ENCODE results near the gene ATP13A1. TPM values are rescaled to one million over a fixed set of nuclear protein-coding genes. Genes with fewer than 3 reads are reported as not detected.
"Not testable (repeated sequence)": the region's sequence is repeated elsewhere in the genome, so short reads cannot be mapped to it uniquely, and the experiment has no call there.

The ATP13A1 gene
- total RNA-seq, 1 donor from 2014 or later: 92.7 TPM

DNA sequence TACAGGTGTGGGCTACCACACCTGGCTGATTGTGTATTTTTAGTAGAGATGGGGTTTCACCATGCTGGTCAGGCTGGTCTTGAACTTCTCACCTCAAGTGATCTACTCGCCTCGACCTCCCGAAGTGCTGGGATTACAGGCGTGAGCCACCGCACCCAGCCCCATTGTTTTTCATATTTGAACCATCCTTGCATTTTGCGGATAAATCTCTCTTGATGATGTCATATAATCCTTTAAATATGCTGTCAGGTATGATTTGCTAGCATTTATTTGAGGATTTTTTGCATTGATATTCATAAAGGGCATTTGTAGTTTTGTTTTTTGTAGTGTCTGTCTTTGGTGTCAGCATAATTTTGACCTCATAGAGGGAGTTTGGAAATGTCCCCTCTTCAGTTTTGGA, 10.8 kb upstream of the ATP13A1 start:
- peaks cover 4% of the 10 kb centered on the region for H3K9me3 Mint-ChIP-seq (ENCODE audit: unreplicated experiment)
- no peak overlapping the region for H3K4me3 Mint-ChIP-seq (ENCODE audit: unreplicated experiment)
- peaks cover 2% of the 10 kb centered on the region for H3K27me3 Mint-ChIP-seq (ENCODE audit: unreplicated experiment)
- TF ChIP-seq, protein P1, sequence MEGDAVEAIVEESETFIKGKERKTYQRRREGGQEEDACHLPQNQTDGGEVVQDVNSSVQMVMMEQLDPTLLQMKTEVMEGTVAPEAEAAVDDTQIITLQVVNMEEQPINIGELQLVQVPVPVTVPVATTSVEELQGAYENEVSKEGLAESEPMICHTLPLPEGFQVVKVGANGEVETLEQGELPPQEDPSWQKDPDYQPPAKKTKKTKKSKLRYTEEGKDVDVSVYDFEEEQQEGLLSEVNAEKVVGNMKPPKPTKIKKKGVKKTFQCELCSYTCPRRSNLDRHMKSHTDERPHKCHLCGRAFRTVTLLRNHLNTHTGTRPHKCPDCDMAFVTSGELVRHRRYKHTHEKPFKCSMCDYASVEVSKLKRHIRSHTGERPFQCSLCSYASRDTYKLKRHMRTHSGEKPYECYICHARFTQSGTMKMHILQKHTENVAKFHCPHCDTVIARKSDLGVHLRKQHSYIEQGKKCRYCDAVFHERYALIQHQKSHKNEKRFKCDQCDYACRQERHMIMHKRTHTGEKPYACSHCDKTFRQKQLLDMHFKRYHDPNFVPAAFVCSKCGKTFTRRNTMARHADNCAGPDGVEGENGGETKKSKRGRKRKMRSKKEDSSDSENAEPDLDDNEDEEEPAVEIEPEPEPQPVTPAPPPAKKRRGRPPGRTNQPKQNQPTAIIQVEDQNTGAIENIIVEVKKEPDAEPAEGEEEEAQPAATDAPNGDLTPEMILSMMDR (IDR thresholded peaks at IDR 0.05; ENCODE audit: partially characterized antibody, unreplicated experiment): no peak
- no peak for DNase-seq
- H3K36me3 Mint-ChIP-seq (ENCODE audit: unreplicated experiment): peaks cover 24% of the 10 kb centered on the region
- H3K27ac Mint-ChIP-seq (ENCODE audit: unreplicated experiment): no peak overlapping the region
- peaks cover 2% of the 10 kb centered on the region for H3K4me1 Mint-ChIP-seq (ENCODE audit: low read depth, unreplicated experiment)

DNA sequence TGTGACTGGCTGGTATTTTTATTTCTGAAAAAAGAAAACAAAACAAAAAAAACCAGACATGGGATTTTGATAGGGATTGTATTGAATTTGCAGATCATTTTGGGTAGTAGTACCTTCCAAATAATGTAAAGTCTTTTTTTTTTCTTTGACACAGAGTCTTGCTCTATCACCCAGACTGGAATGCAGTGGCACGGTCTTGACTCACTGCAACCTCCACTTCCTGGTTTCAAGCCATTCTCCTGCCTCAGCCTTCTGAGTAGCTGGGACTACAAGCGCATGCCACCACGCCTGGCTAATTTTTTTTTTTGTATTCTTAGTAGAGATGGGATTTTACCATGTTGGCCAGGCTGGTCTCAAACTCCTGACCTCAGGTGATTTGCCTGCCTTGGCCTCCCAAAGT, 9.3 kb upstream of the ATP13A1 start:
- H3K36me3 Mint-ChIP-seq (ENCODE audit: unreplicated experiment): peaks cover 13% of the 10 kb centered on the region
- peaks cover 5% of the 10 kb centered on the region for H3K4me1 Mint-ChIP-seq (ENCODE audit: low read depth, unreplicated experiment)
- peaks cover 4% of the 10 kb centered on the region for H3K9me3 Mint-ChIP-seq (ENCODE audit: unreplicated experiment)
- peaks cover 2% of the 10 kb centered on the region for H3K27me3 Mint-ChIP-seq (ENCODE audit: unreplicated experiment)
- H3K4me3 Mint-ChIP-seq (ENCODE audit: unreplicated experiment): no peak overlapping the region
- TF ChIP-seq, protein P1 (IDR thresholded peaks at IDR 0.05; ENCODE audit: partially characterized antibody, unreplicated experiment): no peak
- no peak overlapping the region for H3K27ac Mint-ChIP-seq (ENCODE audit: unreplicated experiment)
- no peak for DNase-seq

DNA sequence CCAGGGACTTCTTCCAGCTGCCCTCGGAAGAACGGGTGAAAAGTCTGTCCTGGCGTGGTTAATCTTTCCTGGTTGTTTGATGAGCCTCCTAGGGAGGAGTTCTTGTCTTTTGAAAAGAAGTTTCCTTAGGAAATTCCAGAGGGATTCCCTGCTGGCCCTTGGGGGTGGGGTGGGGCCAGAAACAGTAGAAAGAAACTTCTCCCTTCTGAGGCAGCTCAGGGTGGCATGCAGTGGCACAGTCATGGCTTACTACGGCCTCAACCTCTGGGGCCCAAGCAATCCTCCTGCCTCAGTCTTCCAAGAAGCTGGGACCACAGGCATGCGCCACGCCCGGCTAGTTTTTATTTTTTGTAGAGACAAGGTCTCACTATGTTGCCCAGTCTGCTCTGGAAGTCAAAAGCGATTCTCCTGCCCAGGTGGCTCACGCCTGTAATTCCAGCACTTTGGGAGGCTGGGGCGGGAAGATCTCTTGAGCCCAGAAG, 6.6 kb upstream of the ATP13A1 start:
- Mint-ChIP-seq H3K4me3 (ENCODE audit: unreplicated experiment) (peak overlapping the region; percentile 74), H3K27ac (ENCODE audit: unreplicated experiment) (peak overlapping the region; percentile 52), H3K36me3 (ENCODE audit: unreplicated experiment) (no peaks in the 10 kb centered on the region), H3K4me1 (ENCODE audit: low read depth, unreplicated experiment) (peaks cover 5% of the 10 kb centered on the region), H3K9me3 (ENCODE audit: unreplicated experiment) (peaks cover 4% of the 10 kb centered on the region), H3K27me3 (ENCODE audit: unreplicated experiment) (peaks cover 2% of the 10 kb centered on the region)
- TF ChIP-seq, protein P1 (IDR thresholded peaks at IDR 0.05; ENCODE audit: partially characterized antibody, unreplicated experiment): no peak
- DNase-seq: no peak

DNA sequence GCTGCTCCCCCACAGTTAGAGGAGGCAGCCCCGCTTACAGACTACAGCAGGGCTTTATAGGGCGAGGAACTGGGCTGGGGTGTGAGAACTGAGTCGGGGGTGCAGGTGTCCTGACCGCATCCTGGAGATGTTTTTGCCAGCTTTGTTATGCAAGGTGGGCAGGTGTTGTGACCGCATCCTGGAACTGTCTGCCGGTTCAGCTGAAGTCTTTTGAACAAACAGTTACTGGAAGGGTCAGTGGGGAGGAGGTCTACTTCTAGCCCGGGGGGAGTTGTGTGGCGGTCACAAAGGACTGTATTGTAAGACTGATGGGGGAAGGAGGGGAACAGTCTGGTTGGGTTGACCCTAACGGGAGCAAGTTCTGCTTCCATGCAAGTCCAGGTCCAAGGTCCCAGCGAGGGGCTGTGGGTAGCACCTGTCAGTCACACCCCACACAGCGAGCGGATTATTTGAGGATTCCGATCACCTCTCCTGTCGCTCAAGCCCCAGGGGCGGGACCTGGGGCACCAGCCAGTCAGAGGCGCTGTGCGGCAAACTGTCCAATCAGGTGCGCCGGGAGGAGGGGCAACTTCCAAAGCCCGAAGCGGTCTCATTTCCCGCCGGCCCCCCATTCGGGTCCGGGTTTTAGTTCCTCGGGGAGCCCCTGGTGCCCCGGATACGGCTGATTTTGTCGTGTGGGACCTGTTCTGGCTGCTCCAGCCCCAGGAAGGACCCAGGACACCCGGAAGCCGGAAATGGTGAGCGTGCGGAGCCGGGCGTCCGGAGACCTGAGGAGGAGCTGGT, 4.9 kb upstream of the ATP13A1 start, which contains the start of gene ZNF101:
Gene ZNF101 (plus strand): TSS at position 610 of the 783 bp plus-strand sequence. CDS start 125 bp downstream, at position 735.
- peak within 1 kb of the TSS; percentile 71 for H3K27ac Mint-ChIP-seq (ENCODE audit: unreplicated experiment)
- H3K27me3 Mint-ChIP-seq (ENCODE audit: unreplicated experiment): peaks cover 2% of the 10 kb centered on the region
- H3K36me3 Mint-ChIP-seq (ENCODE audit: unreplicated experiment): no peaks in the 10 kb centered on the region
- peak; percentile 93 for DNase-seq
- TF ChIP-seq, protein P1 (IDR thresholded peaks at IDR 0.05; ENCODE audit: partially characterized antibody, unreplicated experiment): no peak
- peaks cover 5% of the 10 kb centered on the region for H3K4me1 Mint-ChIP-seq (ENCODE audit: low read depth, unreplicated experiment)
- peak within 1 kb of the TSS; percentile 95 for H3K4me3 Mint-ChIP-seq (ENCODE audit: unreplicated experiment)
- peaks cover 7% of the 10 kb centered on the region for H3K9me3 Mint-ChIP-seq (ENCODE audit: unreplicated experiment)

DNA sequence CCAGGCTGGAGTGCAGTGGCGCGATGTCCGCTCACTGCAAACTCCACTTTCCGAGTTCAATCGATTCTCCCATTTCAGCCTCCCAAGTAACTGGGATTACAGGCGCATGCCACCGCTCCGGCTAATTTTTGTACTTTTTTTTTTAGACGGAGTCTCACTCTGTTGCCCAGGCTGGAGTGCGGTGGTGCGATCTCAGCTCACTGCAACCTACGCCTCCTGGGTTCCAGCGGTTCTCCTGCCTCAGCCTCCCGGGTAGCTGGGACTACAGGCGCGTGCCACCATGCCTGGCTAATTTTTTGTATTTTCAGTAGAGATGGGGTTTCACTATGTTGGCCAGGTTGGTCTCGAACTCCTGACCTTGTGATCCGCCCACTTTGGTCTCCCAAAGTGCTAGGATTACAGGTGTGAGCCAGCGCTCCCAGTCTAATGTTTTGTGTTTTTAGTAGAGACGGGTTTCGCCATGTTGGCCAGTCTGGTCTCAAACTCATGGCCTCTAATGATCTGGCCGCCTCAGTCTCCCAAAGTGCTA, 2.0 kb upstream of the ATP13A1 start:
- not testable (repeated sequence) for H3K27me3 Mint-ChIP-seq (ENCODE audit: unreplicated experiment); DNase-seq; H3K27ac Mint-ChIP-seq (ENCODE audit: unreplicated experiment); H3K4me3 Mint-ChIP-seq (ENCODE audit: unreplicated experiment); H3K36me3 Mint-ChIP-seq (ENCODE audit: unreplicated experiment)
- H3K4me1 Mint-ChIP-seq (ENCODE audit: low read depth, unreplicated experiment): peaks cover 23% of the 10 kb centered on the region
- H3K9me3 Mint-ChIP-seq (ENCODE audit: unreplicated experiment): peaks cover 14% of the 10 kb centered on the region

Measured in glutamatergic neuron (in vitro differentiated cells).